ENCODE measurements around the gene DNAH7. TPM values are rescaled to one million over a fixed set of nuclear protein-coding genes. Genes with fewer than 3 reads are reported as not detected.

Gene DNAH7
- total RNA-seq, 1 experiment from 2014 or later, result 0.09 TPM

- H3T11ph ChIP-seq (ENCODE audit: low read length), result no peak overlapping the region
- H3K79me2 ChIP-seq (ENCODE audit: insufficient read depth, low read length), result no peaks in the 10 kb centered on the region
- H3K23me2 ChIP-seq (ENCODE audit: insufficient read length, low read depth, low read length, poor library complexity, severe bottlenecking), result no peaks in the 10 kb centered on the region
- H3K27ac Mint-ChIP-seq, result no peak overlapping the region; a peak in 1 of 7 replicates
- no peaks in the 10 kb centered on the region for H3K4me1 ChIP-seq (ENCODE audit: insufficient read depth, low read length)
- no peak overlapping the region for H2BK5ac ChIP-seq (ENCODE audit: insufficient read length, low read length)
- H2BK15ac ChIP-seq (ENCODE audit: low read depth, low read length), result no peak overlapping the region
- H3K14ac ChIP-seq (ENCODE audit: insufficient read depth, low read length), result no peak overlapping the region
- no peak overlapping the region for H3K4me2 ChIP-seq (ENCODE audit: insufficient read depth, insufficient read length, low read length)
- H2AFZ ChIP-seq (ENCODE audit: low read length), result no peak overlapping the region
- no peak for DNase-seq
- no peak overlapping the region for H2BK12ac ChIP-seq (ENCODE audit: insufficient read length, low read depth, low read length)
- H4K5ac ChIP-seq (ENCODE audit: insufficient read length, low read depth, low read length), result no peak overlapping the region
- no peaks in the 10 kb centered on the region for H4K20me1 ChIP-seq (ENCODE audit: control insufficient read depth, insufficient read depth, insufficient read length)
- no peak overlapping the region for H2BK120ac ChIP-seq (ENCODE audit: low read depth, low read length, poor library complexity, severe bottlenecking)
- no peaks in the 10 kb centered on the region for H3K27me3 Mint-ChIP-seq (ENCODE audit: low read depth)
- H3K18ac ChIP-seq (ENCODE audit: insufficient read length, low read depth, low read length), result no peak overlapping the region
- H3K36me3 Mint-ChIP-seq (ENCODE audit: insufficient read depth in 1 of 3, low read depth in 3 of 3), result no peaks in the 10 kb centered on the region
- WGBS (ENCODE audit: extremely low coverage, insufficient read length, low lambda C conversion rate), result no CpG with 5 or more reads among the region's 3 CpGs
- H3K27me3 ChIP-seq (ENCODE audit: insufficient read depth, low read length), result no peaks in the 10 kb centered on the region
- no peaks in the 10 kb centered on the region for H3K79me1 ChIP-seq (ENCODE audit: insufficient read depth, low read depth, low read length, poor library complexity, severe bottlenecking)
- no peak overlapping the region for H4K91ac ChIP-seq (ENCODE audit: insufficient read length, low read depth, low read length)
- no peak for TF ChIP-seq CTCF (conservative IDR thresholded peaks at IDR 0.05)
- no peak overlapping the region for H2AK5ac ChIP-seq (ENCODE audit: insufficient read length, low read length)
- H3K27ac ChIP-seq (ENCODE audit: insufficient read length, low read depth, low read length), result no peak overlapping the region
- no peak overlapping the region for H3K23ac ChIP-seq (ENCODE audit: insufficient read length, low read depth, low read length)
- no peak overlapping the region for H3K4ac ChIP-seq (ENCODE audit: low read depth, low read length)
- H2BK20ac ChIP-seq (ENCODE audit: low read depth, low read length, poor library complexity, severe bottlenecking), result no peak overlapping the region
- H3K9me3 ChIP-seq (ENCODE audit: control insufficient read depth, low read depth, low read length), result no peaks in the 10 kb centered on the region
- H4K8ac ChIP-seq (replicated peaks; ENCODE audit: insufficient read length, low read depth, low read length), result no peak overlapping the region
- no peak overlapping the region for H3K9ac ChIP-seq (ENCODE audit: extremely low read depth, insufficient read length, low read length)
- no peaks in the 10 kb centered on the region for H3K9me3 Mint-ChIP-seq
- H3K4me3 Mint-ChIP-seq, result no peak overlapping the region
- peaks cover 0 to 10% of the 10 kb centered on the region in 2 experiments; a peak in 2 of 4 replicates for H3K4me1 Mint-ChIP-seq
- no peak overlapping the region for H3K56ac ChIP-seq (ENCODE audit: insufficient read length, low read depth, low read length)
These were observed 217.9 kb downstream of the DNAH7 start for GRCh38 chr2:195850764-195851163.

Data from H9 (cell line).